Transverse colon (tissue), 4 donors: ENCODE results near the gene CFAP299. TPM values are rescaled to one million over a fixed set of nuclear protein-coding genes. Genes with fewer than 3 reads are reported as not detected.

Source experiments
- DNase-seq: peaks from one replicate; pipeline ENCODE4 v3.0.0-alpha.2; 2019
- H3K27ac ChIP-seq, 4 donors: fragments of 200-600 bp; sonication (generic); 2 replicates each; pipeline ENCODE4 v1.5.1; 2016 to 2018; ENCODE audit warnings: inconsistent platforms in 4 of 4
- H3K27me3 ChIP-seq: fragments of 200-600 bp; sonication (generic); 2 replicates; pipeline ENCODE4 v1.5.1; 2017; ENCODE audit warnings: inconsistent platforms
- H3K36me3 ChIP-seq, 4 donors: fragments of 200-600 bp; sonication (generic); 2 replicates each; pipeline ENCODE4 v1.5.1; 2017 to 2019; ENCODE audit warnings: inconsistent platforms in 4 of 4
- H3K4me1 ChIP-seq, 4 donors: fragments of 200-600 bp; sonication (generic); 2 replicates each; pipeline ENCODE4 v1.5.1; 2017 to 2020; ENCODE audit warnings: inconsistent platforms in 4 of 4
- H3K4me3 ChIP-seq, 4 donors: fragments of 200-600 bp; sonication (generic); 1 replicate in 1 of 4; 2 replicates in 3 of 4; pipeline versions ENCODE4 v1.5.1 to v1.6.1; 2017 to 2019; ENCODE audit warnings: inconsistent platforms in 4 of 4
- H3K9me3 ChIP-seq, 2 donors: fragments of 200-600 bp; sonication (generic); 2 replicates each; pipeline ENCODE4 v1.5.1; 2017 to 2019; ENCODE audit warnings: inconsistent platforms in 2 of 2
- CTCF ChIP-seq, 5 experiments: fragments of 200-600 bp in 3 of 5; fragments of 450-650 bp in 2 of 5; sonication (generic) in 3 of 5; IDR thresholded peaks; 1 replicate in 2 of 5; 2 replicates in 3 of 5; pipeline ENCODE4 v1.5.1; 2016 to 2017; ENCODE audit warnings: antibody characterized with exemption in 5 of 5, inconsistent platforms in 3 of 5, mild to moderate bottlenecking in 2 of 5, moderate library complexity in 1 of 5
- EP300 ChIP-seq: sonication (generic); formaldehyde crosslinking; IDR thresholded peaks from one replicate; pipeline ENCODE4 v1.6.1; 2017; ENCODE audit warnings: antibody characterized with exemption, low read depth
- POLR2A ChIP-seq: fragments of 450-650 bp; IDR thresholded peaks from one replicate; pipeline ENCODE4 v1.6.1; 2016; ENCODE audit warnings: antibody characterized with exemption, mild to moderate bottlenecking, moderate library complexity
- POLR2AphosphoS5 ChIP-seq, 3 donors: sonication (generic); formaldehyde crosslinking; IDR thresholded peaks; one replicate each; pipeline ENCODE4 v1.6.1; 2016; ENCODE audit warnings: antibody characterized with exemption in 3 of 3
- WGBS, 2 donors: methylation state at CpG; one replicate each; pipeline ENCODE4 v1.1.5; 2018; ENCODE audit warnings: low coverage in 1 of 2; 5-methylcytosine and 5-hydroxymethylcytosine counted together
- in situ Hi-C, 4 donors: fragments of 200-750 bp; cut with MboI; loops; one replicate each; pipeline versions ENCODE4 v1.15.0 to v1.15.1; 2017; ENCODE audit warnings: low sequenced_read_pairs in 3 of 4, low pct_ligation_motif_present in 1 of 4, low pct_unique_long_range_greater_than_20kb in 1 of 4
- intact Hi-C: fragments of 100-400 bp; cut with DNase I; formaldehyde crosslinking; loops from one replicate; pipeline ENCODE4 v1.15.1; 2023; ENCODE audit warnings: low total_unique reads
- total RNA-seq, 4 donors: library from RNA; depleted of rRNA; stranded (reverse); fragments of >200 nt; gene quantifications; one replicate each; pipeline ENCODE4 v1.1.0, GENCODE V29; 2016

CFAP299 gene
- total RNA-seq, 4 donors from 2014 or later: not detected

- in situ Hi-C loops: loop anchor here (5.0 to 25.0 kb wide), 6 partner anchors 622 to 1000 kb away; partner anchors contain the start of gene BMP3 (in 1 of the 4)
These were observed 27.1 kb downstream of the CFAP299 start for GRCh38 chr4:80362578-80363181.

DNA sequence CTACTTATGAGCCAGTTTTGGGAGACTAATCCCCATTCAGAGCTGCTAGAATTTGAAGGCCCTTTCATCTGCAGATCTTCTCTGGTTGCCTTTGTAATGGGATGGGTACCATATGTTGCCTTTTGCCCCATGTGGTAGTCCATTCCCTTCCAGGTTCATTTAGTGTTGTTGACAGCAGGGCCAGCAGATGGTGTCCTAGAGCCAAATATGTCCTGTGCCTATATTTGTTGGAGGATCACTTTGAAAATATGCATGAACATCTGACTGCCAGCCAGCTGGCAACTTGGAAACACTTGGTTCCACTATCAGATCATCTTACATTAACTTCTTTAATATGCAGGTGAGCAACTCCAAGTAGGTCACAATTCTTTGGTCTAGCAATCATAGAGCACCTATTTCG lies 30.4 kb downstream of the CFAP299 start:
- H3K4me3 ChIP-seq: no peak overlapping the region
- no peaks in the 10 kb centered on the region for H3K36me3 ChIP-seq
- H3K27ac ChIP-seq: no peak overlapping the region
- in situ Hi-C loops: loop anchor here (10.0 to 25.0 kb wide), 5 partner anchors 619 to 996 kb away; partner anchors contain the start of gene BMP3 (in 1 of the 4)
- intact Hi-C loops: loop anchor here (10.0 kb wide), 1 partner anchor 619 kb away; no protein-coding TSS in a partner anchor
- peaks cover 0 to 4% (median 1%) of the 10 kb centered on the region in 4 donors for H3K4me1 ChIP-seq
- 70 to 71% methylated on average over 1 of the region's 1 CpG for WGBS, 2 donors
- peaks cover 0 to 1% of the 10 kb centered on the region in 2 donors for H3K9me3 ChIP-seq
- no peaks in the 10 kb centered on the region for H3K27me3 ChIP-seq
- TF ChIP-seq CTCF (IDR thresholded peaks at IDR 0.05): peak; percentile 49 to 72 (median 56)
- no peak for TF ChIP-seq EP300
- DNase-seq: peak; percentile 60

More at GRCh38 chr4:80362578-80363181, 27.1 kb downstream of the CFAP299 start:
- Histone ChIP-seq H3K36me3 (no peaks in the 10 kb centered on the region), H3K27ac (no peak overlapping the region), H3K4me1 (peaks cover 0 to 4% (median 1%) of the 10 kb centered on the region in 4 donors), H3K4me3 (no peak overlapping the region), H3K9me3 (no peaks in the 10 kb centered on the region), H3K27me3 (no peaks in the 10 kb centered on the region)
- 8 to 9% methylated on average over 4 of the region's 4 CpGs for WGBS, 2 donors
- TF ChIP-seq POLR2AphosphoS5 (IDR thresholded peaks at IDR 0.05) (no peak), CTCF (IDR thresholded peaks at IDR 0.05) (peak; percentile 46 to 62 (median 52))
- intact Hi-C loops: loop anchor here (5.0 to 10.0 kb wide), 2 partner anchors 622 to 690 kb away; no protein-coding TSS in a partner anchor
- peak; percentile 47 for DNase-seq

GRCh38 chr4:80367737-80368136 lies 32.2 kb downstream of the CFAP299 start:
- TF ChIP-seq EP300 (no peak), POLR2AphosphoS5 (IDR thresholded peaks at IDR 0.05) (no peak), POLR2A (no peak)
- Histone ChIP-seq H3K36me3 (no peaks in the 10 kb centered on the region), H3K27ac (no peak overlapping the region), H3K27me3 (no peaks in the 10 kb centered on the region), H3K9me3 (peaks cover 0 to 3% of the 10 kb centered on the region in 2 donors), H3K4me1 (peaks cover 0 to 3% (median under 1%) of the 10 kb centered on the region in 4 donors), H3K4me3 (no peak overlapping the region)
- intact Hi-C loops (loop anchor here (10.0 kb wide), 1 partner anchor 617 kb away; no protein-coding TSS in a partner anchor), in situ Hi-C loops (loop anchor here (10.0 to 25.0 kb wide), 5 partner anchors 617 to 995 kb away; partner anchors contain the start of gene BMP3 (in 1 of the 4))
- 90% methylated on average over 2 of the region's 2 CpGs; no CpG with 5 or more reads in 1 of the 2 donors for WGBS, 2 donors
- no peak for DNase-seq

DNA sequence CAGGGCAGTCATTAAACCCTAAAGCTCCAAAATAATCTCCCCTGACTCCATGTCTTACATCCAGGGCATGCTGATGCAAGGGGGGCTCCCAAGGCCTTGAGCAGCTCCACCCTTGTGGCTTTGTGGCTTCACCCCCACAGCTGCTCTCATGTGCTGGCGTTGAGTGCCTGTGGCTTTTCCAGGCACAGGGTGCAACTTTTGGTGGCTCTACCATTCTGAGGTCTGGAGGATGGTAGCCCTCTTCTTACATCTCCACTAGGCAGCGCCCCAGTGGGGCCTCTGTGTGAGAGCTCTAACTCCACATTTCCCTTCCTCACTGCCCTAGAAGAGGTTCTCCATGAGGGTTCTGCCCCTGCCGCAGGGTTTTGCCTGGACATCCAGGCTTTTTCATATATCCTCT lies 35.1 kb downstream of the CFAP299 start:
- TF ChIP-seq CTCF (IDR thresholded peaks at IDR 0.05) (no peak), EP300 (no peak), POLR2A (no peak)
- DNase-seq: no peak
- Histone ChIP-seq H3K36me3 (no peaks in the 10 kb centered on the region), H3K9me3 (peaks cover 0 to 3% of the 10 kb centered on the region in 2 donors), H3K4me1 (no peaks in the 10 kb centered on the region), H3K4me3 (no peak overlapping the region), H3K27me3 (no peaks in the 10 kb centered on the region), H3K27ac (no peak overlapping the region)
- WGBS, 2 donors: 93% methylated on average over 3 of the region's 3 CpGs; no CpG with 5 or more reads in 1 of the 2 donors
- in situ Hi-C loops (loop anchor here (25.0 kb wide), 3 partner anchors 667 to 992 kb away; partner anchors contain the start of gene BMP3 (in 1 of the 4)), intact Hi-C loops (no loop called here)
